ENCODE results near the gene DISP3.

- TF ChIP-seq CTCF (IDR thresholded peaks at IDR 0.05) (no peak), POLR2AphosphoS5 (IDR thresholded peaks at IDR 0.05) (no peak)
Measured at GRCh38 chr1:11483581-11484320, 4.8 kb downstream of the DISP3 start.
